ENCODE data around the gene TMEM184B.

TMEM184B gene

DNA sequence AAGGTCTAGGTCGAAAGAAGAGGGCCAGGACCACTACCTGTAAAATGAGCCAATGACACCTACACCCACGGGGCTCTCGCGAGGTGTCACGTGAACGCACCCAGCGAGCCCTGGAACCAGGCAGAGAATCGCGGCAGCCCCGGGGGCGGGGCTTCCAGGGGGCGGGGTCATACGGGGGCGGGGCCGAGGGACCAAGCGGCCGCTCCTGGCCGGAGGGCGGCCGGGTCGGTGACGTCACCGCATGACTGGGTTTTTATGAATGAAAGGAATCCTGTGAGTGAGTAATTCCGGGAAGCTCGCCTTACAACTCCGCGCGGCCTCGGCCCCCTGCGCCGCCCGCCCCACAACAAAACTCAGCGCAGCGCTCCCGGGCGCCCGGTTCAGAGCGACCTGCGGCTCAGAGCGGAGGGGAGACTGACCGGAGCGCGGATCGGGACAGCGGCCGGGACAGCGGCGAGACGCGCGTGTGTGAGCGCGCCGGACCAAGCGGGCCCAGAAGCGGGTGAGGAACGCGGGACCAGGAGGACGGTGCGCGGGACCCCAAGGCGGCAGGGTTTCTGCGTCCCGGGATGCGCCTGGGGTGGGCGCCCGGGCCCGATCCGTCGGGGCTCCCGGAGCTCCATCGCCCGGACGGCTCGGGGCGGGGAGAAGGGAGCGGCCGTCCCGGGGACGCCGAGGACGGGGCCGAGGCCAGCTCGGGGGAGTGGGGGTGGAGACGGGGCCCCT lies 70.9 kb downstream of the TMEM184B start, which contains the start of gene MAFF:
Gene MAFF, plus strand, starts transcription at position 284 of the 726 bp plus-strand sequence. CDS start 11,860 bp downstream, outside the sequence.
- no peak for TF ChIP-seq CTCF (IDR thresholded peaks at IDR 0.05; ENCODE audit: low read depth, low read length)
- peaks cover 9% of the 10 kb centered on the region for H3K4me1 ChIP-seq
- no peaks in the 10 kb centered on the region for H3K9me3 ChIP-seq
- peak; percentile 97 for DNase-seq
- H3K27me3 ChIP-seq, result no peaks in the 10 kb centered on the region
- no peaks in the 10 kb centered on the region for H3K36me3 ChIP-seq
- peak within 1 kb of the TSS; percentile 75 for H3K4me3 ChIP-seq (ENCODE audit: low read depth, low read length)

GRCh38 chr22:38201371-38201710 lies 71.5 kb downstream of the TMEM184B start:
- Histone ChIP-seq H3K4me1 (peaks cover 9% of the 10 kb centered on the region), H3K9me3 (no peaks in the 10 kb centered on the region), H3K4me3 (ENCODE audit: low read depth, low read length) (peak overlapping the region; percentile 54), H3K27me3 (no peaks in the 10 kb centered on the region), H3K36me3 (no peaks in the 10 kb centered on the region)
- TF ChIP-seq CTCF (IDR thresholded peaks at IDR 0.05; ENCODE audit: low read depth, low read length), result no peak
- no peak for DNase-seq

DNA sequence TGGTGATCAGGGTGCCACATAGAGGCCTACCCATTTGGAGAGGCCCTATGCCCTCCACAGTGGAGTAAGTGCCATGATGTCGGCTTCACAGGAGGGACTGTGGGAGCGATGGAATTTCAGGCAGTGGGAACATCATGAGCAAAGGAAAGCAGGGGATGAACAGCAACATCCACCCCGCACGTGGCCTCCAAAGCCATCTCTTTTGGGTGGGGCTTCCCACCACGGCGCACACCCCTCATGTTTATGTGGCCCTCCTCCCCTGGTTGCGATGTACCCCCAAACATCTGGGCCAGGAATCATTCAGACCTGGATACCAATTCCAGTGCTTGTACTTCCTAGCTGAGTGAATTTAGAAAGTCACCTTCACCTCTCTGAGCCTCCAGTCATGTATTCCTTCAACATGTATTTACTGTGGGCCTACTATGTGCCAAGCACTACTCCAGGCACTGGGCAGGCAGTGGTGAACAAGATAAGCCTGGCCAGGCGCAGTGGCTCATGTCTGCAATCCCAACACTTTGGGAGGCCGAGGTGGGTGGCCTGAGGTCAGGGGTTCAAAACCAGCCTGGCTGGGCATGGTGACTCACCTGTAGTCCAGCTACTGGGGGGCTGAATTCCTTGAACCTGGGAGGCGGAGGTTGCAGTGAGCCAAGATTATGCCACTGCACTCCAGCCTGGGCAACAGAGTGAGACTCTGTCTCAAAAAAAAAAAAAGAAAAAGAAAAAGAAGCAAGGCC lies 72.8 kb downstream of the TMEM184B start:
- H3K4me1 ChIP-seq, result peaks cover 9% of the 10 kb centered on the region
- no peaks in the 10 kb centered on the region for H3K36me3 ChIP-seq
- no peaks in the 10 kb centered on the region for H3K27me3 ChIP-seq
- H3K4me3 ChIP-seq (ENCODE audit: low read depth, low read length), result no peak overlapping the region
- no peaks in the 10 kb centered on the region for H3K9me3 ChIP-seq
- TF ChIP-seq CTCF (IDR thresholded peaks at IDR 0.05; ENCODE audit: low read depth, low read length), result no peak
- DNase-seq, result no peak

- DNase-seq, result no peak
- Histone ChIP-seq H3K4me3 (ENCODE audit: low read depth, low read length) (no peak overlapping the region), H3K27me3 (no peaks in the 10 kb centered on the region), H3K9me3 (no peaks in the 10 kb centered on the region), H3K4me1 (peaks cover 9% of the 10 kb centered on the region), H3K36me3 (no peaks in the 10 kb centered on the region)
- no peak for TF ChIP-seq CTCF (IDR thresholded peaks at IDR 0.05; ENCODE audit: low read depth, low read length)
Measured at GRCh38 chr22:38196791-38197419, 75.9 kb downstream of the TMEM184B start.

GRCh38 chr22:38193580-38193979 lies 79.2 kb downstream of the TMEM184B start:
- Histone ChIP-seq H3K27me3 (no peaks in the 10 kb centered on the region), H3K36me3 (no peaks in the 10 kb centered on the region), H3K4me1 (peaks cover 6% of the 10 kb centered on the region), H3K4me3 (ENCODE audit: low read depth, low read length) (no peak overlapping the region), H3K9me3 (no peaks in the 10 kb centered on the region)
- TF ChIP-seq CTCF (IDR thresholded peaks at IDR 0.05; ENCODE audit: low read depth, low read length), result no peak
- no peak for DNase-seq

Data from BE2C (cell line).